Measurements from ENCODE around the gene DOK5. TPM values are rescaled to one million over a fixed set of nuclear protein-coding genes. Genes with fewer than 3 reads are reported as not detected.

The DOK5 gene
- polyA plus RNA-seq, 1 of the 3 experiments (the other 2 are of a cell fraction): 12.4 TPM

DNA sequence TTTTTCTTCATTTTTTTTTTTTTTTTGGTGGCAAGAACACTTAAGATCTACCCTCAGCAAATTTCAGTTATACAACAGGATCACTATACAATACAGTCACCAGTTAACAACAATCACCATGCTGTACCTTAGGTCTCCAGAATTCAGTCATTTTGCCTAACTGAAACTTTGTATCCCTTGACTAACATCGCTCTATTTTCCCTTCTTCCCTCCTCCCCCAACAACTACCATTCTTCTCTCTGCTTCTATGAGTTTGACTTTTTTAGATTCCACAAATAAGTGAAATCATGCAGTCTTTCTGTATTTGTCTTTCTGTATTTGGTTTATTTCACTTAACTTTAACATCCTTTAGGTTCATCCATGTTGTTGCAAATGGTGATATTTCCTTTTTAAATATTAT is 42.4 kb upstream of the DOK5 start:
- CTCF ChIA-PET: no interaction called here

More for the DNA sequence above, 42.4 kb upstream of the DOK5 start:
- Histone ChIP-seq H3F3A (replicated peaks; ENCODE audit: insufficient read depth) (no peaks in the 10 kb centered on the region), H3K27me3 (ENCODE audit: insufficient read depth) (no peaks in the 10 kb centered on the region; the same call in 1 of the 2 replicates), H3K79me2 (ENCODE audit: insufficient read depth) (no peaks in the 10 kb centered on the region), H3K4me1 (ENCODE audit: control insufficient read depth in 1 of 2, insufficient read depth in 2 of 2, low read depth in 1 of 2, low read length in 1 of 2) (no peaks in the 10 kb centered on the region), H3K9ac (no peak overlapping the region), H3K9me2 (no peaks in the 10 kb centered on the region), H3K36me3 (replicated peaks in 1 of 2; ENCODE audit: control insufficient read depth in 1 of 2, insufficient read depth in 2 of 2, low read length in 1 of 2) (no peaks in the 10 kb centered on the region), H4K20me1 (ENCODE audit: insufficient read depth) (no peaks in the 10 kb centered on the region), H3K9me3 (no peaks in the 10 kb centered on the region), H2AFZ (ENCODE audit: low read depth) (no peak overlapping the region), H3K4me2 (no peak overlapping the region), H3K4me3 (ENCODE audit: low read depth in 2 of 2, low read length in 1 of 2) (no peak overlapping the region), H3K27ac (ENCODE audit: low read depth in 2 of 2, low read length in 1 of 2) (no peak overlapping the region)
- WGBS (ENCODE audit: low lambda C conversion rate): 27% methylated on average over 1 of the region's 1 CpG
- DNase-seq: no peak
- POLR2A ChIA-PET: no interaction called here
- TF ChIP-seq FOSL2 (IDR thresholded peaks at IDR 0.05; ENCODE audit: borderline replicate concordance, low read depth) (no peak), POLR2AphosphoS5 (IDR thresholded peaks at IDR 0.05; ENCODE audit: low read depth, low read length) (no peak), ZBTB33 (IDR thresholded peaks at IDR 0.05; ENCODE audit: borderline replicate concordance, low read depth) (no peak), RCOR1 (IDR thresholded peaks at IDR 0.05; ENCODE audit: low read length) (no peak), TCF12 (IDR thresholded peaks at IDR 0.05) (no peak), NFIC (IDR thresholded peaks at IDR 0.05; ENCODE audit: borderline replicate concordance) (no peak), GATA2 (CRISPR knock-in tag; IDR thresholded peaks at IDR 0.05) (no peak), JUND (IDR thresholded peaks at IDR 0.05) (no peak), CHD2 (IDR thresholded peaks at IDR 0.05; ENCODE audit: low read length, partially characterized antibody) (no peak), TEAD4 (IDR thresholded peaks at IDR 0.05; ENCODE audit: borderline replicate concordance, insufficient read depth) (no peak), GABPA (IDR thresholded peaks at IDR 0.05; ENCODE audit: low read depth) (no peak), SIN3A (IDR thresholded peaks at IDR 0.05; ENCODE audit: borderline replicate concordance, low read depth, low read length) (no peak), TAF1 (IDR thresholded peaks at IDR 0.05; ENCODE audit: borderline replicate concordance, low read depth, low read length) (no peak), SMC3 (IDR thresholded peaks at IDR 0.05; ENCODE audit: low read depth, low read length) (no peak), MXI1 (IDR thresholded peaks at IDR 0.05; ENCODE audit: low read depth, low read length) (no peak)
- TF ChIP-seq, protein P1, sequence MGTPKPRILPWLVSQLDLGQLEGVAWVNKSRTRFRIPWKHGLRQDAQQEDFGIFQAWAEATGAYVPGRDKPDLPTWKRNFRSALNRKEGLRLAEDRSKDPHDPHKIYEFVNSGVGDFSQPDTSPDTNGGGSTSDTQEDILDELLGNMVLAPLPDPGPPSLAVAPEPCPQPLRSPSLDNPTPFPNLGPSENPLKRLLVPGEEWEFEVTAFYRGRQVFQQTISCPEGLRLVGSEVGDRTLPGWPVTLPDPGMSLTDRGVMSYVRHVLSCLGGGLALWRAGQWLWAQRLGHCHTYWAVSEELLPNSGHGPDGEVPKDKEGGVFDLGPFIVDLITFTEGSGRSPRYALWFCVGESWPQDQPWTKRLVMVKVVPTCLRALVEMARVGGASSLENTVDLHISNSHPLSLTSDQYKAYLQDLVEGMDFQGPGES (IDR thresholded peaks at IDR 0.05; ENCODE audit: low read depth, low read length): no peak
- TF ChIP-seq, protein P2, sequence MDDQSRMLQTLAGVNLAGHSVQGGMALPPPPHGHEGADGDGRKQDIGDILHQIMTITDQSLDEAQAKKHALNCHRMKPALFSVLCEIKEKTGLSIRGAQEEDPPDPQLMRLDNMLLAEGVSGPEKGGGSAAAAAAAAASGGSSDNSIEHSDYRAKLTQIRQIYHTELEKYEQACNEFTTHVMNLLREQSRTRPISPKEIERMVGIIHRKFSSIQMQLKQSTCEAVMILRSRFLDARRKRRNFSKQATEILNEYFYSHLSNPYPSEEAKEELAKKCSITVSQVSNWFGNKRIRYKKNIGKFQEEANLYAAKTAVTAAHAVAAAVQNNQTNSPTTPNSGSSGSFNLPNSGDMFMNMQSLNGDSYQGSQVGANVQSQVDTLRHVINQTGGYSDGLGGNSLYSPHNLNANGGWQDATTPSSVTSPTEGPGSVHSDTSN (IDR thresholded peaks at IDR 0.05): no peak
- TF ChIP-seq, protein P3, sequence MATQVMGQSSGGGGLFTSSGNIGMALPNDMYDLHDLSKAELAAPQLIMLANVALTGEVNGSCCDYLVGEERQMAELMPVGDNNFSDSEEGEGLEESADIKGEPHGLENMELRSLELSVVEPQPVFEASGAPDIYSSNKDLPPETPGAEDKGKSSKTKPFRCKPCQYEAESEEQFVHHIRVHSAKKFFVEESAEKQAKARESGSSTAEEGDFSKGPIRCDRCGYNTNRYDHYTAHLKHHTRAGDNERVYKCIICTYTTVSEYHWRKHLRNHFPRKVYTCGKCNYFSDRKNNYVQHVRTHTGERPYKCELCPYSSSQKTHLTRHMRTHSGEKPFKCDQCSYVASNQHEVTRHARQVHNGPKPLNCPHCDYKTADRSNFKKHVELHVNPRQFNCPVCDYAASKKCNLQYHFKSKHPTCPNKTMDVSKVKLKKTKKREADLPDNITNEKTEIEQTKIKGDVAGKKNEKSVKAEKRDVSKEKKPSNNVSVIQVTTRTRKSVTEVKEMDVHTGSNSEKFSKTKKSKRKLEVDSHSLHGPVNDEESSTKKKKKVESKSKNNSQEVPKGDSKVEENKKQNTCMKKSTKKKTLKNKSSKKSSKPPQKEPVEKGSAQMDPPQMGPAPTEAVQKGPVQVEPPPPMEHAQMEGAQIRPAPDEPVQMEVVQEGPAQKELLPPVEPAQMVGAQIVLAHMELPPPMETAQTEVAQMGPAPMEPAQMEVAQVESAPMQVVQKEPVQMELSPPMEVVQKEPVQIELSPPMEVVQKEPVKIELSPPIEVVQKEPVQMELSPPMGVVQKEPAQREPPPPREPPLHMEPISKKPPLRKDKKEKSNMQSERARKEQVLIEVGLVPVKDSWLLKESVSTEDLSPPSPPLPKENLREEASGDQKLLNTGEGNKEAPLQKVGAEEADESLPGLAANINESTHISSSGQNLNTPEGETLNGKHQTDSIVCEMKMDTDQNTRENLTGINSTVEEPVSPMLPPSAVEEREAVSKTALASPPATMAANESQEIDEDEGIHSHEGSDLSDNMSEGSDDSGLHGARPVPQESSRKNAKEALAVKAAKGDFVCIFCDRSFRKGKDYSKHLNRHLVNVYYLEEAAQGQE (IDR thresholded peaks at IDR 0.05; ENCODE audit: low read depth, low read length): no peak
- TF ChIP-seq, protein P4, sequence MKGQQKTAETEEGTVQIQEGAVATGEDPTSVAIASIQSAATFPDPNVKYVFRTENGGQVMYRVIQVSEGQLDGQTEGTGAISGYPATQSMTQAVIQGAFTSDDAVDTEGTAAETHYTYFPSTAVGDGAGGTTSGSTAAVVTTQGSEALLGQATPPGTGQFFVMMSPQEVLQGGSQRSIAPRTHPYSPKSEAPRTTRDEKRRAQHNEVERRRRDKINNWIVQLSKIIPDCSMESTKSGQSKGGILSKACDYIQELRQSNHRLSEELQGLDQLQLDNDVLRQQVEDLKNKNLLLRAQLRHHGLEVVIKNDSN (IDR thresholded peaks at IDR 0.05; ENCODE audit: borderline replicate concordance, low read depth): no peak
- TF ChIP-seq, protein P5, sequence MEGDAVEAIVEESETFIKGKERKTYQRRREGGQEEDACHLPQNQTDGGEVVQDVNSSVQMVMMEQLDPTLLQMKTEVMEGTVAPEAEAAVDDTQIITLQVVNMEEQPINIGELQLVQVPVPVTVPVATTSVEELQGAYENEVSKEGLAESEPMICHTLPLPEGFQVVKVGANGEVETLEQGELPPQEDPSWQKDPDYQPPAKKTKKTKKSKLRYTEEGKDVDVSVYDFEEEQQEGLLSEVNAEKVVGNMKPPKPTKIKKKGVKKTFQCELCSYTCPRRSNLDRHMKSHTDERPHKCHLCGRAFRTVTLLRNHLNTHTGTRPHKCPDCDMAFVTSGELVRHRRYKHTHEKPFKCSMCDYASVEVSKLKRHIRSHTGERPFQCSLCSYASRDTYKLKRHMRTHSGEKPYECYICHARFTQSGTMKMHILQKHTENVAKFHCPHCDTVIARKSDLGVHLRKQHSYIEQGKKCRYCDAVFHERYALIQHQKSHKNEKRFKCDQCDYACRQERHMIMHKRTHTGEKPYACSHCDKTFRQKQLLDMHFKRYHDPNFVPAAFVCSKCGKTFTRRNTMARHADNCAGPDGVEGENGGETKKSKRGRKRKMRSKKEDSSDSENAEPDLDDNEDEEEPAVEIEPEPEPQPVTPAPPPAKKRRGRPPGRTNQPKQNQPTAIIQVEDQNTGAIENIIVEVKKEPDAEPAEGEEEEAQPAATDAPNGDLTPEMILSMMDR (IDR thresholded peaks at IDR 0.05): no peak
